GM23338 (cell line): Measurements from ENCODE around the gene ABCG2. TPM values are rescaled to one million over a fixed set of nuclear protein-coding genes. Genes with fewer than 3 reads are reported as not detected.

Experiments
- ATAC-seq: fragments of 200-7000 bp; cut with Tn5 transposase; 3 replicates; pipeline ENCODE4 v1.9.1; 2020
- DNase-seq: peaks from one replicate; pipeline ENCODE4 v3.0.0-alpha.2; 2015; ENCODE audit warnings: low spot score
- H2AFZ ChIP-seq: fragments of 200-600 bp; sonication (generic); 2 replicates; pipeline ENCODE4 v1.8.0; 2016; ENCODE audit warnings: antibody characterized with exemption, mild to moderate bottlenecking, moderate library complexity
- H3F3A ChIP-seq: fragments of 200-600 bp; sonication (generic); replicated peaks from 2 replicates; pipeline ENCODE4 v1.8.0; 2017; ENCODE audit warnings: antibody characterized with exemption, mixed run types, low read depth
- H3K27ac ChIP-seq: fragments of 200-600 bp; sonication (generic); 2 replicates; pipeline ENCODE4 v1.6.1; 2016; ENCODE audit warnings: low read depth
- H3K27me3 ChIP-seq: fragments of 200-600 bp; sonication (generic); 2 replicates; pipeline ENCODE4 v1.8.0; 2016; ENCODE audit warnings: mild to moderate bottlenecking, mixed run types, moderate library complexity; ENCODE audit not compliant: insufficient read depth
- H3K36me3 ChIP-seq: fragments of 200-600 bp; sonication (generic); 2 replicates; pipeline ENCODE4 v1.8.0; 2016; ENCODE audit warnings: mild to moderate bottlenecking; ENCODE audit not compliant: insufficient read depth
- H3K4me1 ChIP-seq: fragments of 200-600 bp; sonication (generic); 2 replicates; pipeline ENCODE4 v1.8.0; 2016; ENCODE audit warnings: mild to moderate bottlenecking, moderate library complexity; ENCODE audit not compliant: insufficient read depth
- H3K4me2 ChIP-seq: fragments of 200-600 bp; sonication (generic); 2 replicates; pipeline ENCODE4 v1.7.1; 2017; ENCODE audit warnings: mixed run types
- H3K4me3 ChIP-seq: fragments of 200-600 bp; sonication (generic); 2 replicates; pipeline ENCODE4 v1.6.1; 2016; ENCODE audit warnings: mixed run types
- H3K79me2 ChIP-seq: fragments of 200-600 bp; sonication (generic); replicated peaks from 2 replicates; pipeline ENCODE4 v1.8.0; 2017; ENCODE audit warnings: mild to moderate bottlenecking; ENCODE audit not compliant: insufficient read depth
- H3K9me2 ChIP-seq: fragments of 200-600 bp; sonication (generic); 2 replicates; pipeline ENCODE4 v1.8.0; 2017; ENCODE audit not compliant: insufficient read depth
- H4K20me1 ChIP-seq: fragments of 200-600 bp; sonication (generic); replicated peaks from 2 replicates; pipeline ENCODE4 v1.8.0; 2017; ENCODE audit warnings: mild to moderate bottlenecking; ENCODE audit not compliant: insufficient read depth
- H3K27ac Mint-ChIP-seq: 2 replicates; pipeline ENCODE4 v1.8.0; 2020; ENCODE audit warnings: inconsistent platforms, mild to moderate bottlenecking, moderate library complexity, mixed read lengths
- H3K27me3 Mint-ChIP-seq: 3 replicates; pipeline ENCODE4 v1.8.0; 2022; ENCODE audit warnings: low read depth, mild to moderate bottlenecking, moderate library complexity, mixed read lengths, inconsistent platforms; ENCODE audit not compliant: insufficient read depth, poor library complexity
- H3K36me3 Mint-ChIP-seq: 3 replicates; pipeline ENCODE4 v1.8.0; 2021; ENCODE audit warnings: low read depth, mild to moderate bottlenecking, inconsistent platforms, moderate library complexity, mixed read lengths
- H3K4me1 Mint-ChIP-seq: 3 replicates; pipeline ENCODE4 v1.8.0; 2020; ENCODE audit warnings: mild to moderate bottlenecking, inconsistent platforms, mixed read lengths
- H3K4me3 Mint-ChIP-seq: 3 replicates; pipeline ENCODE4 v1.8.0; 2021; ENCODE audit warnings: moderate library complexity, mild to moderate bottlenecking, inconsistent platforms, mixed read lengths
- H3K9me3 Mint-ChIP-seq: 3 replicates; pipeline ENCODE4 v1.8.0; 2020; ENCODE audit warnings: moderate library complexity, mild to moderate bottlenecking, inconsistent platforms, mixed read lengths
- CREB1 ChIP-seq: fragments of 250-450 bp; sonication (Bioruptor Pico); IDR thresholded peaks from 2 replicates; pipeline ENCODE4 v1.5.0; 2020; ENCODE audit warnings: low read depth, mild to moderate bottlenecking, moderate library complexity
- CTCF ChIP-seq, 2 experiments: fragments of 200-600 bp in 1 of 2; sonication (generic) in 1 of 2; conservative IDR thresholded peaks; 2 replicates each; pipeline versions ENCODE4 v1.5.1 to v1.6.1; 2016 to 2017; ENCODE audit warnings: antibody characterized with exemption in 2 of 2, low read depth in 2 of 2, mild to moderate bottlenecking in 2 of 2, moderate library complexity in 1 of 2
- ETS1 ChIP-seq: IDR thresholded peaks from 2 replicates; pipeline ENCODE4 v1.6.1; 2016; ENCODE audit warnings: antibody characterized with exemption
- EZH2 ChIP-seq: fragments of 200-600 bp; sonication (generic); IDR thresholded peaks from one replicate; pipeline ENCODE4 v1.8.0; 2017; ENCODE audit warnings: antibody characterized with exemption, mild to moderate bottlenecking, low read depth; ENCODE audit not compliant: unreplicated experiment
- EZH2phosphoT487 ChIP-seq: fragments of 200-600 bp; sonication (generic); IDR thresholded peaks from one replicate; pipeline ENCODE4 v1.8.1; 2018; ENCODE audit warnings: antibody characterized with exemption; ENCODE audit not compliant: unreplicated experiment
- JUNB ChIP-seq: IDR thresholded peaks from one replicate; pipeline ENCODE4 v1.6.1; 2016; ENCODE audit warnings: antibody characterized with exemption; ENCODE audit not compliant: unreplicated experiment
- NANOG ChIP-seq: IDR thresholded peaks from 2 replicates; pipeline ENCODE4 v1.6.1; 2016; ENCODE audit warnings: antibody characterized with exemption, borderline replicate concordance
- POLR2AphosphoS5 ChIP-seq: IDR thresholded peaks from 2 replicates; pipeline ENCODE4 v1.6.1; 2016; ENCODE audit warnings: antibody characterized with exemption, low read depth
- REST ChIP-seq: IDR thresholded peaks from one replicate; pipeline ENCODE4 v1.6.1; 2018; ENCODE audit warnings: antibody characterized with exemption; ENCODE audit not compliant: unreplicated experiment
- STAT1 ChIP-seq: IDR thresholded peaks from one replicate; pipeline ENCODE4 v1.6.1; 2016; ENCODE audit warnings: antibody characterized with exemption; ENCODE audit not compliant: unreplicated experiment
- ZNF114 ChIP-seq: fragments of 250-450 bp; sonication (Bioruptor Pico); IDR thresholded peaks from 2 replicates; pipeline ENCODE4 v1.5.0; 2020; ENCODE audit warnings: mild to moderate bottlenecking, moderate library complexity
- ZNF331 ChIP-seq: fragments of 250-450 bp; sonication (Bioruptor Pico); IDR thresholded peaks from 2 replicates; pipeline ENCODE4 v1.5.0; 2020; ENCODE audit warnings: low read depth, mild to moderate bottlenecking, moderate library complexity
- ZNF462 ChIP-seq: fragments of 250-450 bp; sonication (Bioruptor Pico); IDR thresholded peaks from 2 replicates; pipeline ENCODE4 v1.5.0; 2020; ENCODE audit warnings: mild to moderate bottlenecking, moderate library complexity
- polyA plus RNA-seq: library from polyadenylated mRNA; unstranded; fragments of >200 nt; fragmentation: Nextera tagmentation; extraction: Ambion mirVana; gene quantifications from 2 replicates; pipeline ENCODE4 v1.2.1, GENCODE V29; 2016
- total RNA-seq: library from RNA; depleted of rRNA; stranded (reverse); fragments of >200 nt; shearing (Covaris generic); gene quantifications from 2 replicates; pipeline ENCODE4 v1.2.3, GENCODE V29; 2014

The ABCG2 gene
- total and polyA plus RNA-seq, 2 experiments from 2014 or later = 1.5 to 10.6 TPM

- H3K4me3 ChIP-seq = no peak overlapping the region
- no peaks in the 10 kb centered on the region for H3K79me2 ChIP-seq
- H4K20me1 ChIP-seq = no peaks in the 10 kb centered on the region
- H2AFZ ChIP-seq = no peak overlapping the region
- no peaks in the 10 kb centered on the region for H3K36me3 ChIP-seq
- Mint-ChIP-seq H3K36me3 (no peaks in the 10 kb centered on the region), H3K9me3 (no peaks in the 10 kb centered on the region), H3K4me3 (no peak overlapping the region), H3K4me1 (peaks cover 13% of the 10 kb centered on the region; the same call in 2 of the 3 replicates), H3K27ac (no peak overlapping the region), H3K27me3 (peaks cover 2% of the 10 kb centered on the region)
- peaks cover 21% of the 10 kb centered on the region for H3K4me1 ChIP-seq
- H3F3A ChIP-seq = no peaks in the 10 kb centered on the region
- DNase-seq = no peak
- H3K27me3 ChIP-seq = no peaks in the 10 kb centered on the region
- H3K27ac ChIP-seq = no peak overlapping the region
- no peaks in the 10 kb centered on the region for H3K9me2 ChIP-seq
- no peak for ATAC-seq
- TF ChIP-seq STAT1 = no peak
- TF ChIP-seq JUNB = no peak
- no peak for TF ChIP-seq EZH2
- no peak for TF ChIP-seq CREB1 (CRISPR knock-in tag)
- TF ChIP-seq ZNF462 = no peak
- TF ChIP-seq POLR2AphosphoS5 = no peak
- TF ChIP-seq ZNF331 (CRISPR knock-in tag) = no peak
- TF ChIP-seq EZH2phosphoT487 = no peak
- no peak for TF ChIP-seq ETS1
- no peak for TF ChIP-seq REST
- no peak for TF ChIP-seq NANOG
- no peak for TF ChIP-seq ZNF114 (CRISPR knock-in tag)
- no peak for TF ChIP-seq CTCF (conservative IDR thresholded peaks at IDR 0.05; ENCODE audit: low read depth in 2 of 2)
- no peak overlapping the region for H3K4me2 ChIP-seq
These were observed 48.7 kb upstream of the ABCG2 start for GRCh38 chr4:88207171-88207570.
